T-helper 1 cell treated with Interleukin-12 subunit alpha and Interleukin-12 subunit beta and Interleukin-4 antibody, amounts not matched to agents 30 μg/mL and 1 μg/mL, for 36 hours (primary cell): ENCODE measurements around the gene ECHS1.
A peak's percentile ranks its signal among the peaks of the same experiment; 100 is the strongest.

Experiments
- H3K27ac Mint-ChIP-seq: one replicate; pipeline ENCODE4 v1.8.0; 2021; ENCODE audit warnings: mild to moderate bottlenecking, mixed read lengths
- H3K27me3 Mint-ChIP-seq: one replicate; pipeline ENCODE4 v1.8.0; 2021; ENCODE audit warnings: low read depth, mixed read lengths
- H3K36me3 Mint-ChIP-seq: one replicate; pipeline ENCODE4 v1.8.0; 2021; ENCODE audit warnings: low read depth, mixed read lengths
- H3K4me1 Mint-ChIP-seq: one replicate; pipeline ENCODE4 v1.8.0; 2021; ENCODE audit warnings: low read depth, mixed read lengths
- H3K4me3 Mint-ChIP-seq: one replicate; pipeline ENCODE4 v1.8.0; 2021; ENCODE audit warnings: mild to moderate bottlenecking, moderate library complexity, mixed read lengths
- H3K9me3 Mint-ChIP-seq: one replicate; pipeline ENCODE4 v1.8.0; 2021; ENCODE audit warnings: mixed read lengths

Gene ECHS1

DNA sequence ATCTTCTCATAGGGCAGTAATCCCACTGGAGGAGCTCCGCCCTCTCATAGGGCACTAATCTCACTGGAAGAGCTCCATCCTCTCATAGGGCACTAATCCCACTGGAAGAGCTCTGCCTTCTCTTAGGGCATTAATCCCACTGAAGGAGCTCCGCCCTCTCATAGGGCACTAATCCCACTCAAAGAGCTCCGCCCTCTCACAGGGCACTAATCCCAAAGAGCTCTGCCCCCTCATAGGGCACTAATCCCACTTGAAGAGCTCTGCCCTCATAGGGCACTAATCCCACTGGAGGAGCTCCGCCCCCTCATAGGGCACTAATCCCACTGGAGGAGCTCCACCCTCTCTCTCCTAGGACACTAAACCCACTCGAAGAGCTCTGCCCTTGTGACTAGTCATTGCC lies 11.9 kb downstream of the ECHS1 start:
- H3K9me3 Mint-ChIP-seq: no peaks in the 10 kb centered on the region

DNA sequence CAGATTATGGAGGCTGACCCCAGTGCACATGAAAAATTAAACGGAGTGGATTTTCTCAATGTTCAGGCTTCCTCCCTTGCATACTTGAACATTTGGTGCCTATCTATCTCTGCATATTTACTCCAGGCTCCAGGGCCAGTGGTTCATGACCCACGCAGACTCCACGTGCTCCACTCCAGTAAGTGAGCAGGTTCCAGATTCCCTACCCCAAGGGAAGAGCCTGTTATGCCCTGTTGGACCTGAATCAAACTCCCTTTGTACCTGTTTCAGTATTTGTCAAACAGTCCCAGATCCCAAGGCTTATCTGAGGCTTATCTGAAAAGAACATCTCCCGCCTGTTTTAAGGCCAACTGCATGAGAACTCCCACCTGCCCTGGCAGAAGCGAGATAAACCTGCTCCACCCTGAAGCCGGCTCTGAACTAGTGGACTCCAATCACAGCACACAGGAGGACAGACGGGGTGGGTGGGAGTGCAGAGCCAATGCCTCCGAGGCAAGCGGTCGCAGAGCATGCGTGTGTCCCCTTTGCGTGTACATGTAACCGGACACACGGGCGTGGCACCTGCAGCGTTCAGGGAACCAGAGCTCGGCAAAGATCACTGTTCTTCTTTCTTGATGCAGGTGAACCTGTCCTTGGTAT lies 13.1 kb downstream of the ECHS1 start:
- no peaks in the 10 kb centered on the region for H3K9me3 Mint-ChIP-seq
- H3K4me3 Mint-ChIP-seq: no peak overlapping the region
- H3K36me3 Mint-ChIP-seq: peaks cover 8% of the 10 kb centered on the region
- no peak overlapping the region for H3K27ac Mint-ChIP-seq
- no peaks in the 10 kb centered on the region for H3K27me3 Mint-ChIP-seq
- no peaks in the 10 kb centered on the region for H3K4me1 Mint-ChIP-seq

More for the DNA sequence above, 11.9 kb downstream of the ECHS1 start:
- Mint-ChIP-seq H3K4me3 (no peak overlapping the region), H3K27ac (no peak overlapping the region), H3K27me3 (no peaks in the 10 kb centered on the region), H3K4me1 (no peaks in the 10 kb centered on the region), H3K36me3 (peaks cover 8% of the 10 kb centered on the region)

DNA sequence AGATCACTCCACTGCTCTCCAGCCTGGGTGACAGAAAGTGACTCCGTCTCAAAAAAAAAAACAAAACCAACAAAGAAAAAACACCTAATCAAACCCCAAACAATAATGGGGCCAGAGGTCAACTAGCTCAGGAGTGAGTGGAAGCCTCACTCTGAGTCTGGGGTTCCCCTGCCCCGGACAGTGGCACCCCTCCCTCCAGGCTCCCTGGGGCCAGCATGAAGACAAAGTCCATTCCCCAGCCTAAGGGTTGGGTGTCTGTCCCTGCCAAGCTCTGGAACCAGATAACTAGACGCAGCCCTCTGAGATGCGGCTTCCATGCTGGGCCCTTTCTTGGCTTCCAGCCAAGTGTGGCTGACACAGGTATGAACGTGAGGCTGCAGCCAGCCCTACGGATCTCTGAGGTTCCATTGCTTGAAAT lies 13.6 kb downstream of the ECHS1 start:
- Mint-ChIP-seq H3K27me3 (no peaks in the 10 kb centered on the region), H3K4me1 (no peaks in the 10 kb centered on the region), H3K9me3 (no peaks in the 10 kb centered on the region), H3K27ac (no peak overlapping the region), H3K36me3 (peaks cover 6% of the 10 kb centered on the region), H3K4me3 (no peak overlapping the region)

DNA sequence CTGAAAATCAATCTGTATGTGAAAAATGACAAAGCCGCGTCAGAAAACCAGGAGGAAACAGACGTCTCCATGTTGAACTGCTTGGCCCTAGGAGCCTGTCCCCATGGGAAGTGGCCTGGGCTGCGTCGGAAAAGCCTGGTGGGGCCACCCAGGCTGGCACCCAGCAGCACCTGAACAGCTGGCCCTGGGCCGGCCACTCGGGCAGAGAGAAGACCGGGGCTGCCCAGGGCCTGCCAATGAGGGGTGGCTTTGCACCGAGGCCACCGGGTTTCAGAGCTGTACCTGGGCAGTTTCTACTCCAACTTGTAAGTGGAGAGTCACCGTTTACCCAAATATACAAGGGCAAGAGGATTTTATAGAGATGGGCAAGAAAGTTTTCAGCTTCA lies 14.2 kb downstream of the ECHS1 start:
- Mint-ChIP-seq H3K9me3 (no peaks in the 10 kb centered on the region), H3K4me1 (no peaks in the 10 kb centered on the region), H3K27ac (no peak overlapping the region), H3K4me3 (no peak overlapping the region), H3K27me3 (no peaks in the 10 kb centered on the region), H3K36me3 (peaks cover 6% of the 10 kb centered on the region)

DNA sequence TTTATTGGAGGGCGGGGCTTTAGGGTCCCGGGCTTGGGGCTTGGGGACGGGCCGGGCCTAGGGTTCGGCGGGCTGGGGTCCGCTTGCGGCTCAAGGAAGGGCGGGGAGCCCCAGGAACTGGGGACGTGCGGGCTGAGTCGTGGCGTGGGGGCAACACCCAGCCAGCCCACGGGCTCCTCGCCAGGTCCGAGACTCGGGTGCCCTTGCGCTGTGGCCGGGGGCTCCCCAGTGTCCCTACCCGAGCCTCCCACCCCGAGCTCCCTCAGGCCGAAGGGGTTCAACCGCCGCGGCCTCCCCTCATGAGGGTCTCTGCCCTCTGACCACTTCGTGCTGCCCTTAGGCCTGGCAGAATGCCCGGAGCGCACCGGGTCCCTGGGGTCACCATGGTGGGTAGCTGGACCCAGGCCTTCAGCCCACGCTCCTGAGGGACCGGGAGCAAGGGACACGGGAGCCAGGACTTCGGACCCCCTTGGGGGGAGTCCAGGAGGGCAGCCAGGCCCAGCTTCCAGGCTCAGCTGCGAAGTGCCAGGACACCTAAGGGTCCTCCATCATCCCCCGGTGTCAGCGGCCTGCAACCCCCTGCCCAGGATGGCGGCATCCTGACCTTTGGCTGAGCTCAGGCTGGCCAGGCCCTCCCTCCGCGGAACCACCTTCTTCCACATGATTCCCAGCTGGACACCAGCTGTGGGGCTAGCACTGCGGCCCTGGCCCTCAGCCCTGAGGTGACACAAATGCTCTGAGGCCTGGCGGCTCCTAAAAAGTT lies 14.8 kb downstream of the ECHS1 start:
- no peaks in the 10 kb centered on the region for H3K4me1 Mint-ChIP-seq
- no peak overlapping the region for H3K4me3 Mint-ChIP-seq
- H3K27ac Mint-ChIP-seq: no peak overlapping the region
- peaks cover 6% of the 10 kb centered on the region for H3K36me3 Mint-ChIP-seq
- H3K27me3 Mint-ChIP-seq: no peaks in the 10 kb centered on the region
- H3K9me3 Mint-ChIP-seq: no peaks in the 10 kb centered on the region

DNA sequence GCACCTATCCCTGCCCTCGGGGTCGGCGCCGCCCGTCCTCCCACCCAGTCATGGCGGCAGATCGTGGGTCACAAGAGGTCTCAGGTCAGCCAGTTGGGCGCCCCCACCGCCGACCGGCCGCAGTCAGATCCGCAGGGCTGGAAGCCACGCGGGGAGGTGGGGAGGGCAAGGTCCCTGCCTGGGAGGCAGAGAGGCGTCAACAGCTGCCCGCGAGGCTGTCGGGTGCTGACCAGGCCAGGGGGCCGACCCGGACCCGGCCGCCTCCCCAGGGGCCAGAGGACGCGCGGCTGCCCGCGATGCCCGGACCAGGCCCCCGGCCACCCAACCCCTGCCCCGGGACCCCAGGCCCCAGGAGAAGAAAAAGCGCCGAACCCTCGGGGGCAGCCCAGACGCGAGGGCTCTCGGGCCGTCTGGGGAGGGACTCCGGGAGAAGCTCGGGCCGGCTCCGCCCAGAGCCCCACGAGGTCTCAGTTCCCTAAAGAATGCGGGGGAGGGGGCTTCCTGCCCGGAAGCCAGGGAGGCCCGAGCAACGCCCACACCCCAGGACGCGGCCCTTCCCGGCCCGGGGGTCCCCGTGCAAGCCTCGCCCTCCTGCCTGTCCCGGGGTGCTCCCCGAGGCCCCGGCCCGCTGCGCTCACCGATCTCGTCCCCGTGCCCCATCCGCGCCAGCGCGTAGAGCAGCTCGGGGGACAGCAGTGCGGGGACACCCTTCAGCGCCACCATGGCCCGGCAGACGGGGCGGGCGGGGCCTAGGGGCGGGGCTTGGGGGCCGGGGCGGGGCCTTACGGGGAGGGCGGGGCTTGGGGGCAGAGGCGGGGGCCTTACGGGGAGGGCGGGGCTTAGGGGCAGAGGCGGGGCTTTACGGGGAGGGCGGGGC lies 15.6 kb downstream of the ECHS1 start, which contains the start of gene FUOM:
Gene FUOM (minus strand): TSS at position 735 of the 877 bp plus-strand sequence. CDS start 12 bp downstream, at position 723.
- peaks cover 6% of the 10 kb centered on the region for H3K36me3 Mint-ChIP-seq
- H3K4me1 Mint-ChIP-seq: no peaks in the 10 kb centered on the region
- no peaks in the 10 kb centered on the region for H3K9me3 Mint-ChIP-seq
- H3K4me3 Mint-ChIP-seq: peak within 1 kb of the TSS; percentile 67
- H3K27me3 Mint-ChIP-seq: no peaks in the 10 kb centered on the region
- no peak within 1 kb of the TSS for H3K27ac Mint-ChIP-seq

DNA sequence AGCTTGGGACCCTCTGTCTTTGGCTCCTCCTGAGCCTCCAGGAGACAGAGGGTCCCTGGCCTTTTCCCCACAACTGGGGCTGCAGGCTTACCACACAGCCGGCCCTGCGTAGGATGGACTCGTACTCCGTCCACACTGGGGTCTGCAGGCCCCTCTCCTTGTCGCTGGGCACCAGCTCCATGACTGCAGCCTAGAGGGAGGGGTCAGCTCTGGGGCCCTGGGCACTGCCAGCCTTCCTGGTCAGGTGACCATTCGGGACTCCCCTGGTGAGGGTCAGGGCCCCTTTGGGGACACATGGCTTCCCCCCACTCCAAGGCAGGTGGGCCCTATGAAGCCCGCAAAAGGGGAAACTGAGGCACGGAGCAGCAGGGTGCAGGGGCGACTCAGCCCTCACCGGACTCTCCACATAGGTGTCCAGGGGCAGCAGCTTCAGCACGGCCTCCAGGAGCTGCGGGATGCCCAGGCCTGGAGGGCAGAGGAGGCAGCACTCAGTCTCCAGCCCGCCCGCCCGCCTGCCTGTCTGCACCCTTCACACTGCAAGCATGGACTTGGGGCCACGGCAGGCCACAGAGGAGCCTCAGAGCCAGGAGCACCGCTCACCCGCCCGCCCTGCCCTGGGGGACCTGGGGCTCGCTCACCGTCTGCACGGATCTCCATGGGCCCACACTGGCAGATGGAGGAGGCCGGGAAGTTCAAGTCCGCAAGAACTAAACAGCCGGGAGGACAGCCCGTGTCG lies 16.4 kb downstream of the ECHS1 start:
- Mint-ChIP-seq H3K27me3 (no peaks in the 10 kb centered on the region), H3K4me1 (no peaks in the 10 kb centered on the region), H3K36me3 (peaks cover 3% of the 10 kb centered on the region), H3K27ac (no peak overlapping the region), H3K9me3 (no peaks in the 10 kb centered on the region), H3K4me3 (peak overlapping the region; percentile 65)

DNA sequence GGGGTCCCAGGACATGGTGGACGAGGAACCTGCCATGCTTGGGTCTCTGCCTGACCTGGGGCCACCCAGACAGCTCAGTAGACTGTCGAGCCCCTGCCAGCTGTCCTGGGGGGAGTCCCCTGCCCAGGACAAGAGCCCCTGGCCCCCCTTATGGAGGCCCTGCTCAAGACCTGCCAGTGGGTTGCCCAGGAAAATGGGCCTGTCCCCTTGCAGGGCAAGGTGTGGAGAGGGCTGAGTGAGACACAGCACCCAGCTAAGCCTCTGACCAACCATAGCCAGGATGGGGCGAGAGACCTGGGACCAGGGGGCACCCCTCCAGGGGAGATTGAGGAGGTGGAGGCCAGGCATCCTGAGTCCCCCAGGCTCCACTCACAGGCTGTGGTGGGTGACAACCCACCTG lies 17.2 kb downstream of the ECHS1 start:
- H3K9me3 Mint-ChIP-seq: no peaks in the 10 kb centered on the region
- H3K27me3 Mint-ChIP-seq: no peaks in the 10 kb centered on the region
- no peak overlapping the region for H3K27ac Mint-ChIP-seq
- no peaks in the 10 kb centered on the region for H3K36me3 Mint-ChIP-seq
- H3K4me3 Mint-ChIP-seq: peak overlapping the region; percentile 68
- no peaks in the 10 kb centered on the region for H3K4me1 Mint-ChIP-seq

DNA sequence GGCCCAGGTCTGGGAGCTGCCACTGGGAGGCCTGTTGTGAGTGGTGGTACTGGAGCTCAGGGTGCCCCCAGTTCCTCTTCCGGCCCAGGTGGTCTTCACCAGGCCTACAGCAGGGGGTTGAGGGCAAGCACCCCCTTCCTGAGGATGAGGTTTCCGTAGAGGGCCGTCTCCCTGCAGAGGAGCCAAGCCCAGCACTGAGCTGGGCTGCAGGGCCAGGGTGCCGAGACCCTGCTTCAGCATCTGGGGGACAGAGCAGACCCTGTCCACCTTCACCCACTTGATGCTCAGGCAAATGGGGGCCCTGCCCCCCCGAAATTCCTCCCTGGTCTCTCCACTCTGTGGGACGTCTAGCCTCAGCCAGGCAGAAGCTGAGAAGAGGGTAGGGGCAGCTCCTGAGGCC lies 17.9 kb downstream of the ECHS1 start:
- Mint-ChIP-seq H3K36me3 (no peaks in the 10 kb centered on the region), H3K4me3 (no peak overlapping the region), H3K4me1 (no peaks in the 10 kb centered on the region), H3K27me3 (no peaks in the 10 kb centered on the region), H3K9me3 (no peaks in the 10 kb centered on the region), H3K27ac (no peak overlapping the region)

DNA sequence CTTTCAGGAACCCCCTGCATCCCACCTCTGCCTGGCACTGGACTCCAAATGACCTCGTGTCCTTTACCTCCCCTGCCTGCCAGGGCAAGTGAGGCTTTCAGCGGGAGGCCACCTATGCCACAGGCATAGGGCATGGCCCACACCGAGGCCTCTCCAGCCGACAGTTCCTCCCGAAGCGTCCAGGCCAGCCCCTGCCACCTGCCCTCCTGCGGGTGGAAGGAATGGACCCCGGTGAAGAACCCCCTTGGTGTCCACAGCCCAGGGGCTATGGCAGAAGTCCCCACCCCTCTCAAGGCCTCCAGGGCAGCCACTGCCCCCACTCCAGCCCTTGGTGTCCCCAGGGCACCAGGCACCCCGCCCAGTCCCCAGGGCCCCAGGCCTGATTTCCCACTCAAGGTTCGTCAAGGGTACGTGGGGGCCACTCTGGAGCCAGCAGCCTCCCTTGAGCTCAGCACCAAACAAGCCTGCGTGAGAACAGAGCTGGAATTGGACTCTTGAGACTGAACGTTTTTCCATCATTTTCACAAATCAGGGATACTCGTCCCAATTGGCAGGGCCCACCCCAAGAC lies 18.4 kb downstream of the ECHS1 start:
- Mint-ChIP-seq H3K36me3 (no peaks in the 10 kb centered on the region), H3K9me3 (no peaks in the 10 kb centered on the region), H3K27me3 (no peaks in the 10 kb centered on the region), H3K4me1 (no peaks in the 10 kb centered on the region), H3K4me3 (no peak overlapping the region), H3K27ac (no peak overlapping the region)

DNA sequence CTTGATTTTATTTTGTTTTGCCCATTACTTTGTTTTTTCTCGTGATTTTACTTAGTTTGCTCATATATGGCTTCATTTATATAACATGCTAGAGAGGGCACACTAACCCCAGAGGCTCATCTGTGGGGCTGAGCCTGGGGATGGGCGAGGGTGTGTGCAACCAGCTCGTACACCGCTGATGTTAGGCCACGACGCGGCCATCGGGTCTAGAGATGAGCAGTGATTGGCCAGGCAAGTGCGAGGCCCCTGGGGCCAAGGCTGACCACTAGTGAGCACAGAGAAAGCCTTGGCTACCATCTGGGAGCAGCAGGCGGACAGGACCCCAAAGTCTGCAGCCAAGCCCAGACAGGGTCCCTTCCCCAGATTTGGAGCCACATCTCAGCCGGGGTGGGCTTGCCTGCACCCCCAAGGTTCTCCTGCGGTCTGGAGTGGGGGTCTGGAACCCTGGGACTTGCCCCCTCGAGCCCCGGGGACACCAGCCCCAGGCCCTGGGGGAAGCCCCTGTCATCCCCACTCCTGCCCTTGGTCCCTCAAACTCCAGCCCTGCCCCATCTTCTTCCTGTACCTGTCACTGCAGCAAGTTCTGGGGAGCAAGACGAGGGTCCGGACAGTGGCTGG lies 19.1 kb downstream of the ECHS1 start:
- H3K4me1 Mint-ChIP-seq: no peaks in the 10 kb centered on the region
- H3K27ac Mint-ChIP-seq: no peak overlapping the region
- no peak overlapping the region for H3K4me3 Mint-ChIP-seq
- H3K9me3 Mint-ChIP-seq: no peaks in the 10 kb centered on the region
- H3K36me3 Mint-ChIP-seq: no peaks in the 10 kb centered on the region
- no peaks in the 10 kb centered on the region for H3K27me3 Mint-ChIP-seq

DNA sequence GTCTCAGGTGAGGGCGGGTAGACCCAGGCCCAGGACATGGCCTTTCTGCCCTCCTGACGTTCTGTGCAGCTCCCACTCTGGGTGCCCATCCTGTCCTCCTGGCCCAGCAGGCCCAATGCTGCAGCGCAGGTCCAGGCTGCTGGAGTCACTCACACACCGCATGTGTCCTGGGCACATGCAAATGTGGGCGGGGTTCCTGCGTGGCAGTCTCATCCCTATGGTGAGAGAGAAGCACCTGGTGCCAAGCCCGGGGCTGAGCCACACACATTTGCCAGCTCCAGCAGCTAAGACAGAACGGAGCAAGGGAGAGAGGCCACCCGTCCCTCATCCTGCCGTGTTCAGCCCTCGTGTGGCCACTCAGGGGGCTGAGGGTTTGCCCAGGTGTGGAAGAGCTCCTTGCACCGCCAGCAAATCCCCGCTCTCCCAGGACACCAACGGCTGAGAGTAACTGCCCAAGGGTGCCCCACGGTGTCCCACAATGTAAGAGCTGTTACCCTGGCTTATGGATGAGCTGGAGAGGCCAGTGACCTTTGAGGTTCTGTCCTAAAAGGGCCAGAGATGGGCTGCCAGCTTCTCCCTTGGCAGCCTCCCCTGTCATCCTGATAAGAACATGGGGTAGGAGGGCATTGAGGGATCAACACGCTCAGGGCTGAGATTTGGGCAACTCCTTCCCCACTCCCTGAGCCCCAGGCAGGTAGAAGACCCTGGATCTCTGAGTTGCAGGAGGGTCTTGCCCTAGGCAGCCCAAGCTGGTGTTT lies 19.8 kb downstream of the ECHS1 start:
- Mint-ChIP-seq H3K4me1 (no peaks in the 10 kb centered on the region), H3K36me3 (no peaks in the 10 kb centered on the region), H3K9me3 (no peaks in the 10 kb centered on the region), H3K4me3 (no peak overlapping the region), H3K27me3 (no peaks in the 10 kb centered on the region), H3K27ac (no peak overlapping the region)
